Myocyte (in vitro differentiated cells): ENCODE data around the gene KANSL3. TPM values are rescaled to one million over a fixed set of nuclear protein-coding genes. Genes with fewer than 3 reads are reported as not detected.
A peak's percentile ranks its signal among the peaks of the same experiment; 100 is the strongest.
"Not testable (repeated sequence)": the region's sequence is repeated elsewhere in the genome, so short reads cannot be mapped to it uniquely, and the experiment has no call there.

ENCODE experiments used
- DNase-seq: peaks from one replicate; pipeline ENCODE4 v3.0.0-alpha.2; 2012; ENCODE audit warnings: low read depth
- total RNA-seq: library from RNA; depleted of rRNA; stranded (reverse); fragments of >200 nt; gene quantifications from 2 replicates; pipeline ENCODE4 v1.2.3, GENCODE V29; 2014

Gene KANSL3
- total RNA-seq, 1 donor from 2014 or later, result 38.6 TPM

GRCh38 chr2:96655526-96655925, 17.4 kb upstream of the KANSL3 start:
- DNase-seq, result no peak

- not testable (repeated sequence) for DNase-seq
Observed at GRCh38 chr2:96654791-96655190, 16.7 kb upstream of the KANSL3 start.

GRCh38 chr2:96651793-96652192, 13.7 kb upstream of the KANSL3 start:
- no peak for DNase-seq

- DNase-seq, result no peak
Observed at GRCh38 chr2:96649342-96649741, 11.2 kb upstream of the KANSL3 start.

- no peak for DNase-seq
Observed at GRCh38 chr2:96648306-96648930, 10.3 kb upstream of the KANSL3 start.

- DNase-seq, result no peak
Observed at GRCh38 chr2:96647681-96648080, 9.6 kb upstream of the KANSL3 start.

GRCh38 chr2:96642564-96643360, 4.7 kb upstream of the KANSL3 start, which contains the start of gene FER1L5:
TSS of gene FER1L5 (plus strand) at chr2:96642764. CDS start at chr2:96642837, 73 bp downstream.
- DNase-seq, result no peak

- DNase-seq, result peak; percentile 83
Observed at GRCh38 chr2:96637385-96638143, 548 bp downstream of the KANSL3 start.

- DNase-seq, result peak; percentile 20
Observed at GRCh38 chr2:96636551-96637171, 1.5 kb downstream of the KANSL3 start.

GRCh38 chr2:96633641-96634040, 4.5 kb downstream of the KANSL3 start:
- DNase-seq, result no peak

GRCh38 chr2:96631804-96632435, 6.2 kb downstream of the KANSL3 start:
- peak; percentile 36 for DNase-seq

GRCh38 chr2:96626553-96626942, 11.6 kb downstream of the KANSL3 start:
- no peak for DNase-seq

GRCh38 chr2:96625571-96626552, 12.2 kb downstream of the KANSL3 start:
- peak; percentile 49 for DNase-seq

GRCh38 chr2:96623116-96623515, 15.0 kb downstream of the KANSL3 start:
- DNase-seq, result no peak

- DNase-seq, result no peak
Observed at GRCh38 chr2:96622544-96622943, 15.6 kb downstream of the KANSL3 start.

- DNase-seq, result no peak
Observed at GRCh38 chr2:96618596-96619283, 19.4 kb downstream of the KANSL3 start.

- DNase-seq, result no peak
Observed at GRCh38 chr2:96617012-96617411, 21.1 kb downstream of the KANSL3 start.

- no peak for DNase-seq
Observed at GRCh38 chr2:96616535-96616934, 21.6 kb downstream of the KANSL3 start.

- DNase-seq, result no peak
Observed at GRCh38 chr2:96616128-96616527, 22.0 kb downstream of the KANSL3 start.
